Bronchial epithelial cell (primary cell): Measurements from ENCODE around the gene ARID5A. TPM values are rescaled to one million over a fixed set of nuclear protein-coding genes. Genes with fewer than 3 reads are reported as not detected.
A peak's percentile ranks its signal among the peaks of the same experiment; 100 is the strongest.

Experiments
- DNase-seq: peaks from one replicate; pipeline ENCODE4 v3.0.0-alpha.2; 2010; ENCODE audit warnings: low read depth
- FAIRE-seq: peaks from 2 replicates; lab custom pipeline; 2011; peaks lifted over from hg19 to GRCh38; lab: Jason Lieb, UNC
- H3K27me3 ChIP-seq: 2 replicates; pipeline ENCODE4 v1.5.1; 2011; ENCODE audit warnings: low read length; ENCODE audit not compliant: control insufficient read depth, insufficient read depth
- H3K36me3 ChIP-seq: 2 replicates; pipeline ENCODE4 v1.5.1; 2011; ENCODE audit warnings: low read length; ENCODE audit not compliant: control insufficient read depth, insufficient read depth
- H3K4me3 ChIP-seq: 2 replicates; pipeline ENCODE4 v1.5.1; 2011; ENCODE audit warnings: mild to moderate bottlenecking, low read depth, low read length, control low read depth
- total RNA-seq: library from RNA; depleted of rRNA; stranded (reverse); fragments of >200 nt; gene quantifications from 2 replicates; pipeline ENCODE4 v1.2.1, GENCODE V29; 2014
- TF ChIP-seq, protein P1 (sequence below): IDR thresholded peaks from 2 replicates; pipeline ENCODE4 v1.5.1; 2011; ENCODE audit warnings: mild to moderate bottlenecking, moderate library complexity, low read length, control low read depth, inconsistent platforms; ENCODE audit not compliant: insufficient read depth, severe bottlenecking

ARID5A gene
- total RNA-seq, 1 donor from 2014 or later, result 2.9 TPM

GRCh38 chr2:96530474-96531357, 5.8 kb upstream of the ARID5A start:
- TF ChIP-seq, protein P1, sequence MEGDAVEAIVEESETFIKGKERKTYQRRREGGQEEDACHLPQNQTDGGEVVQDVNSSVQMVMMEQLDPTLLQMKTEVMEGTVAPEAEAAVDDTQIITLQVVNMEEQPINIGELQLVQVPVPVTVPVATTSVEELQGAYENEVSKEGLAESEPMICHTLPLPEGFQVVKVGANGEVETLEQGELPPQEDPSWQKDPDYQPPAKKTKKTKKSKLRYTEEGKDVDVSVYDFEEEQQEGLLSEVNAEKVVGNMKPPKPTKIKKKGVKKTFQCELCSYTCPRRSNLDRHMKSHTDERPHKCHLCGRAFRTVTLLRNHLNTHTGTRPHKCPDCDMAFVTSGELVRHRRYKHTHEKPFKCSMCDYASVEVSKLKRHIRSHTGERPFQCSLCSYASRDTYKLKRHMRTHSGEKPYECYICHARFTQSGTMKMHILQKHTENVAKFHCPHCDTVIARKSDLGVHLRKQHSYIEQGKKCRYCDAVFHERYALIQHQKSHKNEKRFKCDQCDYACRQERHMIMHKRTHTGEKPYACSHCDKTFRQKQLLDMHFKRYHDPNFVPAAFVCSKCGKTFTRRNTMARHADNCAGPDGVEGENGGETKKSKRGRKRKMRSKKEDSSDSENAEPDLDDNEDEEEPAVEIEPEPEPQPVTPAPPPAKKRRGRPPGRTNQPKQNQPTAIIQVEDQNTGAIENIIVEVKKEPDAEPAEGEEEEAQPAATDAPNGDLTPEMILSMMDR, result no peak
- Histone ChIP-seq H3K27me3 (peaks cover 7% of the 10 kb centered on the region), H3K36me3 (no peaks in the 10 kb centered on the region), H3K4me3 (no peak overlapping the region)
- no peak for FAIRE-seq
- no peak for DNase-seq

- H3K4me3 ChIP-seq, result no peak overlapping the region
- no peak for FAIRE-seq
These were observed 5.2 kb upstream of the ARID5A start for GRCh38 chr2:96531366-96531765.

GRCh38 chr2:96531872-96532505, 4.6 kb upstream of the ARID5A start:
- Histone ChIP-seq H3K36me3 (no peaks in the 10 kb centered on the region), H3K27me3 (peaks cover 3% of the 10 kb centered on the region), H3K4me3 (peak overlapping the region; percentile 12)
- peak; percentile 98 for DNase-seq
- FAIRE-seq, result no peak
- TF ChIP-seq, protein P1, result no peak

More at GRCh38 chr2:96531366-96531765, 5.2 kb upstream of the ARID5A start:
- TF ChIP-seq, protein P1, result no peak
- no peaks in the 10 kb centered on the region for H3K36me3 ChIP-seq
- peaks cover 3% of the 10 kb centered on the region for H3K27me3 ChIP-seq
- DNase-seq, result no peak

DNA sequence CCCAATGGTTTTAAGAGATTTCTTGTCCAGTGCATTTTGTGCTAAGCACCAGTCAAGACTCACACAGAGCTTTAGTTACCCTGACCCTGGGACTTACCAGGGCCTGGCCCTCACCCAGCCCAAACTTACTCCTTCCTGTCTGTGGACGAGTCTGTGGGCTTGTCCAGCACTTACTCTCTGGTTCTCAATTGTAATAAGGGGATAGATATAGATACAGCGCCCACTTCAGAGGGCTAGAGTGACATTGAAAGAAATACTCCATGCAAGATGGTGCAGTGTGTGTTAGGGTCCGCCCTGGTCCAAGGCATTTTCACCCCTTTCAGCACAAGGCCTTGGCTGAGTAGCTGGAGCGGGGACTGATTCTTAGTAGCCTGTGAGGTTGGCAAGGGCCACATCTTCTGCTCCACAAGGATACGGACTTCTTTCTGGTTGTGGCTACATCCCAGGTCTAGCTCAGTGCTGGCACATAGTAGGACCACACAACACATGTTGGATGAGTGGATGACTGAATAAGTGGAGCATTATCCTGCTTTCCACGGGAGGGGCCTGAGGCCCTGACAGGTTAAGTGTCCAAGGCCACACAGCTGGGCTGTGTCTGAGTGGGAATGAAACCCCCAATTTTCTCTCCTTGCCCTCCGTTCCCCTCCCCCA, 3.8 kb upstream of the ARID5A start:
- FAIRE-seq (no peak), DNase-seq (no peak)
- peaks cover 3% of the 10 kb centered on the region for H3K27me3 ChIP-seq

DNA sequence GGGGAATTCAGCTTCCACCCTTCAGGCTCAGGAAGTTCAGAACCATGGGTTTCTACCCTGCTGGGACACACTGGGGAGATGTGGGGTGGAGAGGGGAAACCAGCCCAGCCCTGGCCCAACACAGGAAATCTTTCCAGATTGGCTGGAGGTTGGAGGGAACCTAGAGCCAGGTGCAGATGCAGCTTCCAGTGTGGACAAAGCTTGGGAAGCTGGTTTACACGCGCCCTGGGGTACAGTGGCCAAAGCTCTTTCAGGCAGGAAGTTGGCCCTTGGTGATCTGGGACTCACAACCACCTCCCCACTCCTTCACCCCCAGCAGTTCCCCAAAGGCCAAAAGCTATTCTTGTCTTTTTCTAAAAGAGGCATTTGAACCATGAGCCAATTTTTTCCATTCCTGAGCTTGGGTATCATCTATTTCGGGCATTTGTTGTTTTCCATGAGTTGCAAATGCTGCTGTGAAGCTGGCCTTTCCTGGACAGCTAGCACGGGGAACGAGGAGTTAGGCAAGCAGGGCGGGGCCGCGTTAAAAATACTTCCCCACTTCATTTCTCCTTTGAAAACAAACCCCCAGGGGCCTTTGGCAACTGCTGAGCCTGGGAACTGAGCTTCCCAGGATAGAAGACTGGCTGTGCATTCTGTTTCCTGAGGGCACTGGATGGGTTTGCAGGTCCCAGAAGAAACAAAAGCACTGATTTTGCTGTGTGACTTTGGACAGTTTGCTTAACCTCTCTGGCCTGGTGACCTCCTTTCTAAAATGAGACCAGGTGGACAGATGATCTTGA, 3.1 kb upstream of the ARID5A start:
- no peaks in the 10 kb centered on the region for H3K36me3 ChIP-seq
- FAIRE-seq (no peak), DNase-seq (peak; percentile 49)
- H3K4me3 ChIP-seq, result no peak overlapping the region
- TF ChIP-seq, protein P1, result no peak
- peaks cover 2% of the 10 kb centered on the region for H3K27me3 ChIP-seq

More for the DNA sequence above, 3.8 kb upstream of the ARID5A start:
- TF ChIP-seq, protein P1, result no peak
- no peak overlapping the region for H3K4me3 ChIP-seq
- H3K36me3 ChIP-seq, result no peaks in the 10 kb centered on the region
